ENCODE results near the gene AGER. TPM values are rescaled to one million over a fixed set of nuclear protein-coding genes. Genes with fewer than 3 reads are reported as not detected.
A peak's percentile ranks its signal among the peaks of the same experiment; 100 is the strongest.

The AGER gene
- total and polyA plus RNA-seq, 9 of the 15 experiments (the other 6 are each of a cell fraction or from before 2014, with no cell fraction given), result 1.2 to 11.5 (median 4.1) TPM

- TF ChIP-seq MLLT1 (IDR thresholded peaks at IDR 0.05) (peak in 1 of 2 experiments; percentile 63; a peak in 3 of 4 replicates), ZFPM2 (CRISPR knock-in tag; IDR thresholded peaks at IDR 0.05) (no peak), HSF4 (CRISPR knock-in tag; IDR thresholded peaks at IDR 0.05; ENCODE audit: borderline replicate concordance) (0 out of 2 replicates have a peak, but pooled peaks have one; percentile 2), ZBTB2 (IDR thresholded peaks at IDR 0.05) (no peak; the same call in 1 of the 2 replicates), MIER1 (IDR thresholded peaks at IDR 0.05; ENCODE audit: low read depth) (no peak), SMAD4 (CRISPR knock-in tag; conservative IDR thresholded peaks at IDR 0.05) (peak; percentile 63; the same call in 1 of the 2 replicates), BRD9 (IDR thresholded peaks at IDR 0.05; ENCODE audit: low read depth, partially characterized antibody) (no peak), SMARCE1 (IDR thresholded peaks at IDR 0.05) (peak; percentile 77; the same call in 1 of the 2 replicates), TOE1 (IDR thresholded peaks at IDR 0.05; ENCODE audit: borderline replicate concordance) (0 out of 2 replicates have a peak, but pooled peaks have one; percentile 23), TOE1 (CRISPR knock-in tag; IDR thresholded peaks at IDR 0.05; ENCODE audit: borderline replicate concordance, low read depth) (no peak), CBFB (CRISPR knock-in tag; IDR thresholded peaks at IDR 0.05) (peak; percentile 52; the same call in 1 of the 2 replicates), CUX1 (CRISPR knock-in tag; IDR thresholded peaks at IDR 0.05) (0 out of 2 replicates have a peak, but pooled peaks have one; percentile 42), HMGN3 (IDR thresholded peaks at IDR 0.05; ENCODE audit: borderline replicate concordance, extremely low read depth, insufficient read length, low read depth, low read length) (peak; percentile 32), KDM1A (IDR thresholded peaks at IDR 0.05) (peak; percentile 19 to 55; a peak in 1 of 4 replicates), CLOCK (CRISPR knock-in tag; IDR thresholded peaks at IDR 0.05; ENCODE audit: borderline replicate concordance) (no peak)
Measured at GRCh38 chr6:32168807-32169591, 15.1 kb downstream of the AGER start (continued).
